Measurements from ENCODE around the gene NOSTRIN.

Gene NOSTRIN

DNA sequence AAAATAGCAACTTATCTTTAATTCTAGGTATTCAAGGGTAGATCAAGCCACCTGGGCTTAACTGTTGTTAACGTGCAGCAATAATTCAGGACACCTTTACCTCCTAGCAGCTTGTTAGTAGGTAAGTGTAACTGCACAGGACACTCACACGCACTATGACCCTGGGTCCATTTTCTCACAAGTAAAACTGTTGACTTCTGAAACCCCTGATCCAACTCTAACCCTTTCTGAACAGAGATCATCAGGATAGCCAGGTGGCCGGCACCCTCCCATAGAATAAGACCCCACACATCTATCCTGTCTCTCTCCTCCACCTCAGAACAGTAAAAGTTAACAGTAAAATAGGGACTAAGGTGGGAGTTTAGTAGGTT, 87.2 kb downstream of the NOSTRIN start:
- Histone ChIP-seq H3K27me3 (ENCODE audit: insufficient read depth, low read length) (peaks cover 14% of the 10 kb centered on the region), H3K9me3 (ENCODE audit: low read length) (no peaks in the 10 kb centered on the region), H2AFZ (ENCODE audit: low read depth, low read length) (peak overlapping the region; percentile 99), H3K4me3 (ENCODE audit: low read length) (peak overlapping the region; percentile 85), H3K36me3 (ENCODE audit: insufficient read depth, low read length) (peaks cover 21% of the 10 kb centered on the region), H3K4me1 (ENCODE audit: insufficient read depth, low read length) (peaks cover 11% of the 10 kb centered on the region)

DNA sequence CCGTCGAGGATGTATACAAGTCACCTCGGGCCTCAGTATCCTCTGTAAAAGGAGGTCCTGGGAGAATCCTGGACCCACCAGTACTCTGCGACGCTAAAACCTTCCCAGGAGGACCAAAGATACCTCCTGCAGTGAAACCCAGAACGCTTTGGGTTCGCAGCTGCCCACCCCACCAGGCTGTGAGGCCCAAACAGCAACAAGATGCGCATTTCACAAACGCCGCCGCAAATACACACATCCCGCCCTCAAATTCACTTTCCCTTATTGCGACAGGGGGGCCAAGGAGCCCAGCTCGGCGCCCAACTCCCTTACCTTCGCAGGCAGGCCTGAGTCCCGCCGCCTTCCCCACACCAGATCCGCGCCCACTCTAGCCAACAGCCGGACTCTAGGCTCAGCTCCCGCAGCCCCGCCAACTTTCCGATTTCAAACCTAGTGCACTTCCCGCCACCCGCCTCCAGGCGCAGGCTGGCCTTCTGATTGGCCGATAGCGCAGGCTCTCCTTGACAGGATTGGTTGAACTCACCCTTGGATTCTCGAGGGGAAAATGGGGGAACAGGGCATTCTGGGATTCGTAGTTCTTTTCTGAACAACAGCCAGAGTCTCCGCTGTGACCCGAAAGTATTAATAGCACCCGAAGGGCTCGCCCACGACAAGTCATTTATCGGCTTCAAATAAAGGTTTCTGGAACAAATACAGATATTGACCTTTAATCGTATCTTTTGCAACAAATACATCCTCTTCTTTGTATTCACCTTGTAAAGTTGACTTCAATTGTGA, 87.8 kb downstream of the NOSTRIN start, which contains the start of gene SPC25:
Gene SPC25, minus strand, starts transcription at position 425 of the 777 bp plus-strand sequence. CDS start 911 bp downstream, outside the sequence.
- Histone ChIP-seq H3K36me3 (ENCODE audit: insufficient read depth, low read length) (peaks cover 15% of the 10 kb centered on the region), H3K4me1 (ENCODE audit: insufficient read depth, low read length) (peaks cover 11% of the 10 kb centered on the region), H2AFZ (ENCODE audit: low read depth, low read length) (peak within 1 kb of the TSS; percentile 99), H3K4me3 (ENCODE audit: low read length) (peak within 1 kb of the TSS; percentile 85), H3K9me3 (ENCODE audit: low read length) (no peaks in the 10 kb centered on the region), H3K27me3 (ENCODE audit: insufficient read depth, low read length) (peaks cover 16% of the 10 kb centered on the region)

DNA sequence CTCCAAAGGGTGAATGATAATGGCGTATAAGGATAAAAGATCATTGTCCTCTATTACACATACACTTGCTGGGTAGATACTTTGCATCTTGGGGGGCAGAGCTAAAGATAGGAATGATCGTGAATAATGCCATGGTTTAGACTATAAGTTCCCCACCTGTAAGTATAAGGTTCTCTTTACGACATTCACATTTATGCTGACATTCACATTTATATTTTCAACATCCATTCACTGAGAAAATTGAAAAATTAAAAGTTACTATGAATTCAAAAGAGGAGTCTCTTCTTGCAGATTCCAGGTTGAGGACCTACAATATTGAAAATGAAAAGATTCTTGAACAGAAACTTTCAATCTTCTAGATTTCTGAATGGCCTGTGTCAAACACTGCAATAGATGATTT, 89.9 kb downstream of the NOSTRIN start:
- peaks cover 8% of the 10 kb centered on the region for H3K36me3 ChIP-seq (ENCODE audit: insufficient read depth, low read length)

DNA sequence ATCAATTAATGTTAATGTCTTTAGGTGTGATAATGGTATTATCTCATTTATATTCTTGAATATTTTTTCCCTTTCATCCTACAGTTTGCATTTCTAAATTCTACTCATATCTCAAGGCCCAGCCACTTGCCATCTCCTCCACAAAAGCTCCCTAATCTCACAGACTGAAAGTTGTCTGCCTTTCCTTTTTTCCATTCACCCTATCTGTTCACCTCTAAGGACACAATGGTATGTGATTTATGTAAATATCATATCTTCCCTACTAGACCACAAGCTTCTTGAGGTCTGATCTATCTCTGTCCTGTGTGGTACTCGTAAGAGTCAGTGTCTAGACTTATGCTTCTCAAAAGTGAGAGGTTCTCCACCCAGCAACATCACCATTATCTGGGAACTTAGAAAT, 91.7 kb downstream of the NOSTRIN start:
- Histone ChIP-seq H3K4me1 (ENCODE audit: insufficient read depth, low read length) (peaks cover 10% of the 10 kb centered on the region), H3K4me3 (ENCODE audit: low read length) (no peak overlapping the region), H3K27me3 (ENCODE audit: insufficient read depth, low read length) (peaks cover 18% of the 10 kb centered on the region), H3K9me3 (ENCODE audit: low read length) (no peaks in the 10 kb centered on the region), H2AFZ (ENCODE audit: low read depth, low read length) (no peak overlapping the region), H3K36me3 (ENCODE audit: insufficient read depth, low read length) (no peaks in the 10 kb centered on the region)

More for the DNA sequence above, 89.9 kb downstream of the NOSTRIN start:
- H3K4me1 ChIP-seq (ENCODE audit: insufficient read depth, low read length): peaks cover 11% of the 10 kb centered on the region
- no peaks in the 10 kb centered on the region for H3K9me3 ChIP-seq (ENCODE audit: low read length)
- H2AFZ ChIP-seq (ENCODE audit: low read depth, low read length): no peak overlapping the region
- no peak overlapping the region for H3K4me3 ChIP-seq (ENCODE audit: low read length)
- H3K27me3 ChIP-seq (ENCODE audit: insufficient read depth, low read length): peaks cover 18% of the 10 kb centered on the region

DNA sequence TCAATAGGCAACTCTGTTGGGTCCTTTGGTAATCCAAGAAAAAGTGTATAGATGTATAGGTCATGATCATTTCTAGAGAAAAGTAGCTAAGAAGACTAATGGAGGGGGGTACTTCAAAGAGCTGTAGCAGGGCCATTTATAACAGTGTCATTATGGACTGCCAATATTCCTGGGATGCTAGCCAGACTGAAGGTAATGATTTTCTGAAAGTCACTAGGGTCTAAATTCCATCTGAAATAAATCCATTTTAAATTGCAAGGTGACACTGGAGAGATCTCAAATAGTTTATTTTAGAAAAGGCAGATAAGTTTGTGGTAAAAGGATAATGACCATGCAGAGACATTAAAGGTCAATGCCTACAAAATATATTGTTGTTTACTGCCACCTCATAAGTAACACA, 92.3 kb downstream of the NOSTRIN start:
- Histone ChIP-seq H3K27me3 (ENCODE audit: insufficient read depth, low read length) (peaks cover 18% of the 10 kb centered on the region), H3K4me3 (ENCODE audit: low read length) (no peak overlapping the region), H3K4me1 (ENCODE audit: insufficient read depth, low read length) (peaks cover 4% of the 10 kb centered on the region), H3K36me3 (ENCODE audit: insufficient read depth, low read length) (no peaks in the 10 kb centered on the region), H2AFZ (ENCODE audit: low read depth, low read length) (no peak overlapping the region), H3K9me3 (ENCODE audit: low read length) (no peaks in the 10 kb centered on the region)

- Histone ChIP-seq H3K4me1 (ENCODE audit: insufficient read depth, low read length) (no peaks in the 10 kb centered on the region), H2AFZ (ENCODE audit: low read depth, low read length) (no peak overlapping the region), H3K36me3 (ENCODE audit: insufficient read depth, low read length) (no peaks in the 10 kb centered on the region), H3K4me3 (ENCODE audit: low read length) (no peak overlapping the region), H3K9me3 (ENCODE audit: low read length) (no peaks in the 10 kb centered on the region), H3K27me3 (ENCODE audit: insufficient read depth, low read length) (peaks cover 18% of the 10 kb centered on the region)
These were observed 93.3 kb downstream of the NOSTRIN start for GRCh38 chr2:168895771-168896170.

GRCh38 chr2:168896783-168897182, 94.3 kb downstream of the NOSTRIN start:
- Histone ChIP-seq H3K36me3 (ENCODE audit: insufficient read depth, low read length) (no peaks in the 10 kb centered on the region), H3K4me1 (ENCODE audit: insufficient read depth, low read length) (no peaks in the 10 kb centered on the region), H3K4me3 (ENCODE audit: low read length) (no peak overlapping the region)

DNA sequence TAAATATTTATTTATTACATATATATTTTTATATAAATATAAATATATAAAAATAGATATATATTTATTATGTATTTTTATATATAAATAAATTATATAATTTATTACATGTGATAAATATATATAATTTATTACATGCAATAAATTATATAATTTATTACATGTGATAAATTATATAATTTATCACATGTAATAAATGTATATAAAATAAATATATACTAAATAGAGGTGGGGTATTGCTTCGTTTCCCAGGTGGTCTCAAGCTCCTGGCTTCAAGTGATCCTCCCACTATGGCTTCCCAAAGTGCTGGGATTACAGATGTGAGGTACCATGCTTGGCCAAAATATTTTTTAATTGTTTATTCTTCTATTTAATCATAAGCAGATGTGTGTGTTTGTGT, 95.0 kb downstream of the NOSTRIN start:
- H3K9me3 ChIP-seq (ENCODE audit: low read length): no peaks in the 10 kb centered on the region
- no peaks in the 10 kb centered on the region for H3K36me3 ChIP-seq (ENCODE audit: insufficient read depth, low read length)
- peaks cover 7% of the 10 kb centered on the region for H3K27me3 ChIP-seq (ENCODE audit: insufficient read depth, low read length)
- no peak overlapping the region for H2AFZ ChIP-seq (ENCODE audit: low read depth, low read length)
- no peaks in the 10 kb centered on the region for H3K4me1 ChIP-seq (ENCODE audit: insufficient read depth, low read length)
- no peak overlapping the region for H3K4me3 ChIP-seq (ENCODE audit: low read length)

More at GRCh38 chr2:168896783-168897182, 94.3 kb downstream of the NOSTRIN start:
- no peaks in the 10 kb centered on the region for H3K9me3 ChIP-seq (ENCODE audit: low read length)
- peaks cover 12% of the 10 kb centered on the region for H3K27me3 ChIP-seq (ENCODE audit: insufficient read depth, low read length)
- no peak overlapping the region for H2AFZ ChIP-seq (ENCODE audit: low read depth, low read length)

- H2AFZ ChIP-seq (ENCODE audit: low read depth, low read length): no peak within 1 kb of the TSS
- no peaks in the 10 kb centered on the region for H3K4me1 ChIP-seq (ENCODE audit: insufficient read depth, low read length)
- no peaks in the 10 kb centered on the region for H3K9me3 ChIP-seq (ENCODE audit: low read length)
- H3K36me3 ChIP-seq (ENCODE audit: insufficient read depth, low read length): no peaks in the 10 kb centered on the region
- no peak within 1 kb of the TSS for H3K4me3 ChIP-seq (ENCODE audit: low read length)
- H3K27me3 ChIP-seq (ENCODE audit: insufficient read depth, low read length): no peaks in the 10 kb centered on the region
These were observed 98.6 kb downstream of the NOSTRIN start, which contains the start of gene G6PC2 for GRCh38 chr2:168901003-168901402. TSS of gene G6PC2 (plus strand) at chr2:168901291. CDS start at chr2:168901332, 41 bp downstream.

DNA sequence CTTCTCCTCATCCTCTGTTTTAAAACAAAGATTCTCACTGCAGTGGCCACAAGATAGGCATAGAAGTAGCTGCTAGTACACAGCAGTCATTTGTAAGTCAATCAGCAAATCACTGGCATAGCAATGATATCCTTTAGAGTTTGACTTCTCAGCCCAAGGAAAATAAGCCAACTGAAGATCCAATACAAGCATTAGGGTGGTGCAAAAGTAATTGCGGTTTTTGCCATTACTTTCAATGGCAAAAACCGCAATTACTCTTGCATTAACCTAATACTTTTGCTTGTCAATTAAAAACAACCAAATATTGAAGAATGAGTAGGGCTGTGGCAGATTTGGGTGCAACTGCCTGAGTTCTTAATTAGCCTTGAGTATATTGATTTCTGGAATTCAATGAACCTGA, 101.5 kb downstream of the NOSTRIN start:
- Histone ChIP-seq H2AFZ (ENCODE audit: low read depth, low read length) (no peak overlapping the region), H3K9me3 (ENCODE audit: low read length) (no peaks in the 10 kb centered on the region), H3K4me1 (ENCODE audit: insufficient read depth, low read length) (peaks cover 4% of the 10 kb centered on the region), H3K36me3 (ENCODE audit: insufficient read depth, low read length) (no peaks in the 10 kb centered on the region), H3K4me3 (ENCODE audit: low read length) (no peak overlapping the region), H3K27me3 (ENCODE audit: insufficient read depth, low read length) (no peaks in the 10 kb centered on the region)

GRCh38 chr2:168904358-168904757, 101.9 kb downstream of the NOSTRIN start:
- no peaks in the 10 kb centered on the region for H3K27me3 ChIP-seq (ENCODE audit: insufficient read depth, low read length)
- no peak overlapping the region for H3K4me3 ChIP-seq (ENCODE audit: low read length)
- peaks cover 4% of the 10 kb centered on the region for H3K4me1 ChIP-seq (ENCODE audit: insufficient read depth, low read length)
- H2AFZ ChIP-seq (ENCODE audit: low read depth, low read length): no peak overlapping the region
- no peaks in the 10 kb centered on the region for H3K36me3 ChIP-seq (ENCODE audit: insufficient read depth, low read length)
- no peaks in the 10 kb centered on the region for H3K9me3 ChIP-seq (ENCODE audit: low read length)

GRCh38 chr2:168907940-168908662, 105.7 kb downstream of the NOSTRIN start:
- no peak overlapping the region for H3K4me3 ChIP-seq (ENCODE audit: low read length)
- peaks cover 7% of the 10 kb centered on the region for H3K4me1 ChIP-seq (ENCODE audit: insufficient read depth, low read length)
- no peaks in the 10 kb centered on the region for H3K9me3 ChIP-seq (ENCODE audit: low read length)
- no peak overlapping the region for H2AFZ ChIP-seq (ENCODE audit: low read depth, low read length)
- no peaks in the 10 kb centered on the region for H3K36me3 ChIP-seq (ENCODE audit: insufficient read depth, low read length)
- no peaks in the 10 kb centered on the region for H3K27me3 ChIP-seq (ENCODE audit: insufficient read depth, low read length)

- no peak overlapping the region for H3K4me3 ChIP-seq (ENCODE audit: low read length)
- H3K4me1 ChIP-seq (ENCODE audit: insufficient read depth, low read length): peaks cover 18% of the 10 kb centered on the region
- H2AFZ ChIP-seq (ENCODE audit: low read depth, low read length): no peak overlapping the region
- H3K27me3 ChIP-seq (ENCODE audit: insufficient read depth, low read length): no peaks in the 10 kb centered on the region
- no peaks in the 10 kb centered on the region for H3K36me3 ChIP-seq (ENCODE audit: insufficient read depth, low read length)
- H3K9me3 ChIP-seq (ENCODE audit: low read length): no peaks in the 10 kb centered on the region
These were observed 107.9 kb downstream of the NOSTRIN start for GRCh38 chr2:168910330-168910729.
